HS-5 (cell line): ENCODE results near the gene LRRC4B.
"Not testable (repeated sequence)": the region's sequence is repeated elsewhere in the genome, so short reads cannot be mapped to it uniquely, and the experiment has no call there.

Experiments
- DNase-seq: peaks from one replicate; pipeline ENCODE4 v3.0.0-alpha.2; 2012; ENCODE audit warnings: low read depth

The LRRC4B gene

DNA sequence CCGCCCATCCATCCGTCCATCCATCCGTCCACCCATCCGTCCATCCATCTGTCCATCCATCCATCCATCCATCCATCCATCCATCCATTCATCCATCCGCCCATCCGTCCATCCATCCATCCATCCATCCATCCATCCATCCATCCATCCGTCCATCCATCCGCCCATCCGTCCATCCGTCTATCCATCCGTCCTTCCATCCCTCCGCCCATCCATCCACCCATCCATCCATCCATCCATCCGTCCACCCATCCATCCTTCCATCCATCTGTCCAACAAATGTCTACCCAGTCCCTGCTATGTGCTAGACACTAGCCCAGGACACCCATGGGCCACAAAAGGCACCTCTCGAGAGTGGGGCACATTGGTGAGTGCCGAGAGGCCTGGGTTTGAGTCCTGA is 15.7 kb downstream of the LRRC4B start:
- DNase-seq, result no peak

DNA sequence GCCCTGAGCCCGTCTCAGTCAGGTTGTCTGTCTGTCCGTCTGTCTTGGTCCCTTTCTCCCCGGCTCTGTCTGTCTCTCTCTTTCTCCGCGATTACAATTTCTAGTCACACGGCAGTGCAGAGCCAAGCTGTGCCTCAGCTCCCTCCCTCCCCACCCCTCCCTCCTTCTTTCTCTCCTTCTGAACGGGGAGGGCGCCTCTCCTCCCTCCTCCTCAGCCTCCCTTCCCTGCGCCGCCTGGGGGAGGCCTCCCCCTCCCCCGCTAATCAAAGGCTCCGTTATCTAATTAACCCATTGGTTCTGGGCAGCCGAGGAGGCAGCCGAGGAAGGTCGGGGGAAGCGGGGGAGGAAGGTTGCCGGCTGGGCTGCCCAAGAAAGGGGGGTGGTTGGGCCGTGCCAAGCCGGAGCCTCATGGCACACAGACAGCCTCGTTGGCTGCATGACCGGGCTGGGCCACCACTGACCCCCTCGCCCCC is 16.5 kb downstream of the LRRC4B start:
- no peak for DNase-seq

DNA sequence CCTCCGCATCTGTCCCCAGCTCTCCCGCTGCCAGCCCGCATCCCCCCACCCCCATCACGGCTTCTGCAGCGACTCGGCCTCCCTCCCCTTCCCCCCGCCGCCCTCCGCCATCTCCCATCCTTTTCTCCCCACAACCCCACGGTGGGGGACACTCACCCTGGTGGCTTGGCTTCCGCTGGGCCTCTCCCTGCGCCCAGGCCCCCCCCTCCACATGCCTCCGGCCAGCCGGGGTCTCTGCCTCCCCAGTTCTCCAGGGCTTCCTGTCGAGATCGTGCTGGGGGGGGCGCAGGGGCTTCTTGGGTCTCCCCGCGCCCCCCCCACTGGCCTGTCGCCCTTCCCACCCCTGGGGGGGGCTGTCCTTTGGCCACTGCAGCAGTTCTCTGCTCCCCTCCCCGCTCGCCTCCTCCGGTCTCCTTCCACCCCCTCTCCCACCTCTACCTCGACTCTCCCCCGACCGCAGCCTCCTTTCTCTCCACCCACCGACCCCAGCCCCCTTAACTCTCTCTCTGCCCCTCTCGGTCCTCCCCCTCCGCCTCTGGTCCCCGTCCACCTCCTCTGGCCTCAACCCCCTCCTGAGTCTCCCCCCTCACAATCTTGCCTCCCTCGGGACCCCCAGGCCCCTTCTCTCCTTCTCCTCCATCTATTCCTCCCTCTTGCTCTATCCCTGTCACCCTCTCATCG is 17.1 kb downstream of the LRRC4B start:
- DNase-seq, result no peak

DNA sequence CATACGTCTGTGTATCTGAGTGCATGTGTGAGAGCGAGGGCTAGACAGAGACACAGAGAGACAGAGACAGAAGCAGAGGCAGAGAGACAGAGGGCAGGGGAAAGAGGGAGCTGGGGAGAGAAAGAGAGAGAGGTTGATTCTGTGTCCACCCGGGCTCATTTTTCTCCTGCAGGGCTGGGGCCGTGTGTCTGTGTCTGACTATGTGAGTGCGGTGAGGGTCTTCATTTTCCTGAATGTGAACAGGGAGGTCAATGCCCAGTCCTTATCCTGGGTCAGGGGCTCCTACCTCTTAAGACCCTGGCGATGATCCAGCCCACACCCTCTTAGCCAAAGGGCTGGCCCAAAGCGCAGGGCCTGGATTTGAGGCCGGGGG is 17.7 kb downstream of the LRRC4B start:
- no peak for DNase-seq

- no peak for DNase-seq
These were observed 18.2 kb downstream of the LRRC4B start for GRCh38 chr19:50549927-50550593.

- DNase-seq, result no peak
These were observed 18.9 kb downstream of the LRRC4B start for GRCh38 chr19:50549059-50549926.

GRCh38 chr19:50548191-50549058 is 19.8 kb downstream of the LRRC4B start:
- no peak for DNase-seq

- no peak for DNase-seq
These were observed 20.6 kb downstream of the LRRC4B start for GRCh38 chr19:50547385-50548190.

DNA sequence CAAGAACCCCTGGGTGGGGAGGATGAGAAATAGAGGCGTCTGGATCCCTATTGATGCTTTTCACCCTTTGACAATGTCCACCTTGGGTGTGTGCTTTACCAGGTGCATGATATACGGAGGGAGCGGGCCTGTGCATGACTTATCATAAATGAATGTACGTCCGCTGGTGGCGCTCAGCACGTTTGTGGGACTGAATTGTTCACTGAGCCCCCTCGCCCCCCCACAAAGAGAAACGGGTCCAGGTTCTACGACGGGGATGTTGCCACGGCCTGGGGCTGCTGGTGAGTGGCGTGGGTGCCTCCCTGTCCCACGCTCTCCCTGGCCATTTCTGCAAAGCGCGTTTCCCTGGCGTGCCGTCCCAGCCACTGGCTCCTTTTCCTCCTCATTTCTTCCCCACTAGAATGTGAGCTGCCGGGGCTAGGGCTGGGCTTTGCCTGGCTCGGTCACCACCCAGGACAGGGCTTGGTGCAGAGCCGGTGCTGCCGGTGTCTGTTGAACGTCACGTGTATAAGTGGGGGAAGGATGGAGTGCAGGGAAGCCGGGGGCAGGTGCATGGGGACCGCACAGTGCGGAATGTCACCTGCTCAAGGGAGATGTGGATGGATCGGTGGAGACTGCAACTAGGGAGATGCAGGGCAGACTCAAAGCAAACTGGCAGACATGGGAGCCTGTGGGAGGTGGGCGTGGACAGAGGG is 21.6 kb downstream of the LRRC4B start:
- DNase-seq, result no peak

GRCh38 chr19:50542943-50543342 is 25.3 kb downstream of the LRRC4B start:
- DNase-seq, result no peak

- DNase-seq, result peak; percentile 10
These were observed 30.4 kb downstream of the LRRC4B start for GRCh38 chr19:50537769-50538230.

- no peak for DNase-seq
These were observed 30.9 kb downstream of the LRRC4B start for GRCh38 chr19:50537306-50537685.

GRCh38 chr19:50536662-50537305 is 31.5 kb downstream of the LRRC4B start:
- DNase-seq, result no peak

DNA sequence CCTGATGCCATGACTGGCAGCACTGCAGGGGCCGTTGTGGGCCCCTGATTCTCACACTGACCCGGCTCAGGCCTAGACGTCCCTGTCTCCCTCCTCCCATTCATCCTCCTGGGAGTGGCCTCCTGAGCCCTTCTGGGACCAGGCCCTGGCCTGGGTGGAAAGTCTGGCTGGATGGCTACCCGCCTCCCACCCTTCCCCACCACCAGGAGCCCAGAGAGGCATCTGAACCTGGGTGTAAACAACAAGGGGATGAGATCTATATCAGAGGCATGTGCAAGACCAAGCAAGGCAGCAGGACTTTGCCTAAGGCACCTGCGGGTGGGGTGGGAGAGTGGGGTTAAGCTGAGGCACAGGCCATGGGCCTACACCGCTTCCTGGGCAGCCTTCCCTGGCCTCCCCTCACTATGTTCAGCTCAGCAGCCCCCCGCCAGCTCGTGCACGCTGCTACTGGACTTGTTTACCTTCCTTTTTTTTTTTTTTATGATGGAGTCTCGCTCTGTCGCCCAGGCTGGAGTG is 32.5 kb downstream of the LRRC4B start:
- no peak for DNase-seq

- no peak for DNase-seq
These were observed 33.8 kb downstream of the LRRC4B start for GRCh38 chr19:50534478-50534877.

DNA sequence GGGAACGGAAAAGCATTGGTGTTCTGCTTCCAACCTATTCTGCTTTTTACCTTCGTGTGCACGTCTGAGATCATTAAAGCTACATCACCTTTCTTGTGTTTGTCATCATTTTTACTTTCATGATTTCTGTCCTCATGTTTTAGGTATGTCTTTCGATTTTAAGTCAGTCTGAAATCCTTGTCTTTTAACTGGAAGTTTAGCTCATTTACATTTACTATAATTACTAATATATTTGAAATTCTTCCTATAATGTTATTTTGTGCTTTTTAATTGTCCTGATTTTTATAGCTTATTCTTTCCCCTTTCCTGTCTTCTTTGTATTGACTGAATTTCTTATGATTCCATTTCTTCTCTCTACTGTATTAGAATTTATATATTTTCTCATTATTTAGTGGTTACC is 35.3 kb downstream of the LRRC4B start:
- no peak for DNase-seq

GRCh38 chr19:50531171-50531612 is 37.0 kb downstream of the LRRC4B start:
- no peak for DNase-seq

DNA sequence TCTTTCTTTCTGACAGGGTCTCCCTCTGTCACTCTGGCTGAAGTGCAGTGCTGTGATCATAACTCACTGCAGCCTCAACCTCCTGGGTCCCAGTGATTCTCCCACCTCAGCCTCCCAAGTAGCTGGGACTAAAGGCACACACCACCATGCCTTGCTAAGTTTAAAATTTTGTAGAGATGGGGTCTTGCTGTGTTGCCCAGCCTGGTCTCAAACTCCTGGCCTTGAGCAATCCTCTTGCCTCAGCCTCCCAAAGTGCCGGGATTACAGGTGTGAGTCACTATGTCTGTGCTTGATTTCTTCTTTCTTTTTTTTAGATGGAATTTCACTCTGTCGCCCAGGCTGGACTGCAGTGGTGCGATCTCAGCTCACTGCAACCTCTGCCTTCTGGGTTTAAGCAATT is 40.2 kb downstream of the LRRC4B start:
- not testable (repeated sequence) for DNase-seq

DNA sequence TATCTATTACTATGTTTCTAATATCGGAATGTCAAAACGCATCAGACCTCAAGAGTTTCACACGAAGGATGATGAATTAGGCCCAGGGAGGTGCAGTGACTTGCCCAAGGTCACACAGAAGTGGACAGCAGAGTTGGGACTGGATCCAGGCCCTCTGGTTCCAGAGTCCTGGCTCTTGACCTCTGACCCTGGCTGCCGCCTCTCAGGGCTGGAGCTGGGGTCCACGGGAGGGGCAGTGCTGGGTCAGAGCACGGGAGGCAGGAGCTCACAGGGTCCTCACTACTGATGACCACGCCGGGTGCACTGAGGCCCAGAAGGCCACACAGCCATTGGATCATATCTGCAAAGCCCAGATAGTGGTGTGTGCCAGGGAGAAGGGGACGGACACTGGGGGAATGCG is 45.4 kb downstream of the LRRC4B start:
- no peak for DNase-seq
